Hepatocyte (in vitro differentiated cells): ENCODE measurements around the gene ERC2. TPM values are rescaled to one million over a fixed set of nuclear protein-coding genes. Genes with fewer than 3 reads are reported as not detected.

Experiments used
- DNase-seq: peaks from one replicate; pipeline ENCODE4 v3.0.0-alpha.2; 2016; ENCODE audit warnings: low spot score
- H2AFZ ChIP-seq: fragments of 200-600 bp; sonication (generic); 2 replicates; pipeline ENCODE4 v1.6.0; 2016; ENCODE audit warnings: antibody characterized with exemption, mild to moderate bottlenecking
- H3K27ac ChIP-seq: fragments of 200-600 bp; sonication (generic); 2 replicates; pipeline ENCODE4 v1.5.1; 2016; ENCODE audit warnings: mild to moderate bottlenecking
- H3K27me3 ChIP-seq: fragments of 200-600 bp; sonication (generic); 2 replicates; pipeline ENCODE4 v1.6.1; 2016
- H3K36me3 ChIP-seq: fragments of 200-600 bp; sonication (generic); replicated peaks from 2 replicates; pipeline ENCODE4 v1.5.1; 2016; ENCODE audit warnings: low read depth; ENCODE audit not compliant: insufficient read depth
- H3K4me1 ChIP-seq: fragments of 200-600 bp; sonication (generic); 2 replicates; pipeline ENCODE4 v1.5.1; 2016; ENCODE audit warnings: mild to moderate bottlenecking, moderate library complexity; ENCODE audit not compliant: insufficient read depth
- H3K4me2 ChIP-seq: fragments of 200-600 bp; sonication (generic); 2 replicates; pipeline ENCODE4 v1.6.0; 2016
- H3K4me3 ChIP-seq: fragments of 200-600 bp; sonication (generic); 2 replicates; pipeline ENCODE4 v1.5.1; 2016; ENCODE audit warnings: mild to moderate bottlenecking
- H3K79me2 ChIP-seq: fragments of 200-600 bp; sonication (generic); 2 replicates; pipeline ENCODE4 v1.6.0; 2017; ENCODE audit warnings: mild to moderate bottlenecking
- H3K9me2 ChIP-seq: fragments of 200-600 bp; sonication (generic); replicated peaks from 2 replicates; pipeline ENCODE4 v1.6.0; 2017; ENCODE audit warnings: mild to moderate bottlenecking; ENCODE audit not compliant: insufficient read depth
- H3K9me3 ChIP-seq: fragments of 200-600 bp; sonication (generic); 2 replicates; pipeline ENCODE4 v1.5.1; 2016; ENCODE audit warnings: low read depth, mild to moderate bottlenecking
- H4K20me1 ChIP-seq: fragments of 200-600 bp; sonication (generic); 2 replicates; pipeline ENCODE4 v1.6.0; 2016; ENCODE audit warnings: mild to moderate bottlenecking; ENCODE audit not compliant: insufficient read depth, poor library complexity, severe bottlenecking
- EZH2 ChIP-seq: fragments of 200-600 bp; sonication (generic); IDR thresholded peaks from 2 replicates; pipeline ENCODE4 v1.6.1; 2016; ENCODE audit warnings: antibody characterized with exemption, mild to moderate bottlenecking, borderline replicate concordance
- EZH2phosphoT487 ChIP-seq: fragments of 200-600 bp; sonication (generic); IDR thresholded peaks from one replicate; pipeline ENCODE4 v1.6.1; 2018; ENCODE audit warnings: antibody characterized with exemption, mild to moderate bottlenecking, low read depth, moderate library complexity; ENCODE audit not compliant: unreplicated experiment, severe bottlenecking
- whole genome bisulfite sequencing: methylation state at CpG from one replicate; pipeline ENCODE4 v1.1.6; 2016; ENCODE audit warnings: low lambda C conversion rate; ENCODE audit errors: missing lambda C conversion rate; 5-methylcytosine and 5-hydroxymethylcytosine counted together
- polyA plus RNA-seq: library from polyadenylated mRNA; unstranded; fragments of >200 nt; fragmentation: Nextera tagmentation; extraction: Ambion mirVana; gene quantifications from 2 replicates; pipeline ENCODE4 v1.2.1, GENCODE V29; 2016
- total RNA-seq: library from RNA; depleted of rRNA; stranded (reverse); fragments of >200 nt; gene quantifications from 2 replicates; pipeline ENCODE4 v1.2.3, GENCODE V29; 2014
- TF ChIP-seq, protein P1 (sequence below): fragments of 200-600 bp; sonication (generic); IDR thresholded peaks from 2 replicates; pipeline ENCODE4 v1.5.1; 2016; ENCODE audit warnings: antibody characterized with exemption, mild to moderate bottlenecking; ENCODE audit not compliant: poor library complexity

Gene ERC2
- total and polyA plus RNA-seq, 2 experiments from 2014 or later, result 1.2 to 5.3 TPM

DNA sequence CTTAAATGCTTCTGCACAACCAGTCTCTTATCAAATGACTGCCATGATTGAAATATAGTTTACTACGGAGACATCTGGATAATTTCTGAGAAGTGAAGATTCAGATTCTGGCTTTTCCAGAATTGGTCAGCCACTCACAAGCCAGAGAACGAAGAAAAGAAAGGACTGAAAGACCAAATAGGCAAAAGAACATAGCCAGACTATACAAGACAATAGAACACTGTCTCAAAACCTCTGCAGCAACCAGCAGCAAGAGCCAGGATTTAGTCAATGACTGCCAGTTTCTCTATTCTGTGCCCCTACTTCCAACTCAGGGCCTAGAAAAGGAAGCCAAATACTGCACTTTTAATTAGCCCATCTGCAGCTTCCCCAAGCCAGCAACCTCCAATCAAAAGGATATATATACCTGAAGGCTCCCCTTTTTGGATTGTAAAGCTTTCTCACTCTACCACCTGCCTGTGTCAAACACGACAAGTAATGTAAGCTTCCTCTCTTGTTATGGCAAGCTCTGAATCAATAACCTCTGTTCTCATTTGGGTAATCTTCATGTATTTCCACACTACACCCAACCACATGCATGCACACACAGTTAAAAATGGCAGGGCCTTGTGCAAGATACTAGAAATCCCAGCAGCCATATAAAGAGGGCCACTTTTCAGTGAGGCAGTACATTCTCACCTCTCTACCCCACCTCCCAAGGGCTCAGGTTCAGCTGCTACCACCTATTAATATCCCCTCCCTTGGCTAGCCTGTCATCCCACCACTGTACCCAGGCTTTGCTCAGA lies 97.1 kb downstream of the ERC2 start:
- H3K27ac ChIP-seq, result no peak overlapping the region
- H4K20me1 ChIP-seq, result no peaks in the 10 kb centered on the region
- H3K36me3 ChIP-seq, result no peaks in the 10 kb centered on the region
- TF ChIP-seq EZH2, result no peak
- TF ChIP-seq EZH2phosphoT487, result no peak
- TF ChIP-seq, protein P1, sequence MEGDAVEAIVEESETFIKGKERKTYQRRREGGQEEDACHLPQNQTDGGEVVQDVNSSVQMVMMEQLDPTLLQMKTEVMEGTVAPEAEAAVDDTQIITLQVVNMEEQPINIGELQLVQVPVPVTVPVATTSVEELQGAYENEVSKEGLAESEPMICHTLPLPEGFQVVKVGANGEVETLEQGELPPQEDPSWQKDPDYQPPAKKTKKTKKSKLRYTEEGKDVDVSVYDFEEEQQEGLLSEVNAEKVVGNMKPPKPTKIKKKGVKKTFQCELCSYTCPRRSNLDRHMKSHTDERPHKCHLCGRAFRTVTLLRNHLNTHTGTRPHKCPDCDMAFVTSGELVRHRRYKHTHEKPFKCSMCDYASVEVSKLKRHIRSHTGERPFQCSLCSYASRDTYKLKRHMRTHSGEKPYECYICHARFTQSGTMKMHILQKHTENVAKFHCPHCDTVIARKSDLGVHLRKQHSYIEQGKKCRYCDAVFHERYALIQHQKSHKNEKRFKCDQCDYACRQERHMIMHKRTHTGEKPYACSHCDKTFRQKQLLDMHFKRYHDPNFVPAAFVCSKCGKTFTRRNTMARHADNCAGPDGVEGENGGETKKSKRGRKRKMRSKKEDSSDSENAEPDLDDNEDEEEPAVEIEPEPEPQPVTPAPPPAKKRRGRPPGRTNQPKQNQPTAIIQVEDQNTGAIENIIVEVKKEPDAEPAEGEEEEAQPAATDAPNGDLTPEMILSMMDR, result no peak
- H3K4me3 ChIP-seq, result no peak overlapping the region
- H3K27me3 ChIP-seq, result no peaks in the 10 kb centered on the region
- H3K9me3 ChIP-seq, result no peaks in the 10 kb centered on the region
- H3K4me2 ChIP-seq, result no peak overlapping the region
- H2AFZ ChIP-seq, result no peak overlapping the region
- H3K79me2 ChIP-seq, result no peaks in the 10 kb centered on the region
- H3K4me1 ChIP-seq, result no peaks in the 10 kb centered on the region
- no peaks in the 10 kb centered on the region for H3K9me2 ChIP-seq
- whole genome bisulfite sequencing, result 94% methylated on average over 3 of the region's 3 CpGs
- DNase-seq, result no peak

DNA sequence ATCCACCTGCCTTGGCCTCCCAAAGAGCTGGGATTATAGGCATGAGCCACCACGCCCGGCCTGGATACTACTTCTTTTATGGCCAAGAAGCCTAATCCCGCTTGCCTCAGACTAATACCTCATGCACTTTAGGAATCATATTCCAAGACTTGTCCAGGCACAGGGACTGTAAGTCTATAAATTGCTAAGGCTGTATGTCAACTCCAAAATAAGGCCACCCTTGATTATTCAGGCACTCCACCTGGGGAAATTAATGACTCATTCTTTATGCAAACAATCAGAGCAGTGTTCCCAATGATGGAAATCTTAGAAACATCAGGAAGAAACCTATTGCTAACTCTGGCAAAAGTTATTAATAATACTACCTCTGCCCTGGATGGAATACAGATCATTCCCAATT lies 98.4 kb downstream of the ERC2 start:
- no peak for DNase-seq

DNA sequence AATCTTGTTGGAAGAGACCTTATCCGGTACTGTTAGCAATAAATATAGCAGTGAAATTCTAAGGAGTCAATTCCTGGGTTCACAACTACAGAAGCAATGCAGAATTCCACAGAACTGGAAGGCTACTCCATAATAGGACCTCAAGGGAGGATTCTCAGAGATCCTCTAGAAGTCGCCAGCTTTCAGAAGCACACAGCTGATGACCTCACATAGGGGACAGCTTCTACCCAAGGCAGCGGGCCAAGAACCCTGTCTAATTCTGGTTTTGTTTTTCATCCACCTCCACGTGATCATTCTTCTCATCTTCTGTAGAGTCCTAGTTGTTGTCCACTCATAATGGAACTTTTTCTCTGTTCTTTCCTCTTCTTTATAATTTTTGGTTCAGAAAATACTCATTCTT lies 99.4 kb downstream of the ERC2 start:
- Histone ChIP-seq H3K36me3 (no peaks in the 10 kb centered on the region), H2AFZ (no peak overlapping the region), H3K27me3 (no peaks in the 10 kb centered on the region), H4K20me1 (no peaks in the 10 kb centered on the region), H3K4me1 (no peaks in the 10 kb centered on the region), H3K4me2 (no peak overlapping the region), H3K9me3 (no peaks in the 10 kb centered on the region), H3K9me2 (no peaks in the 10 kb centered on the region), H3K27ac (no peak overlapping the region), H3K4me3 (no peak overlapping the region), H3K79me2 (no peaks in the 10 kb centered on the region)
- WGBS, result 98% methylated on average over 4 of the region's 4 CpGs
- TF ChIP-seq, protein P1, result no peak
- DNase-seq, result no peak

More for the DNA sequence above, 98.4 kb downstream of the ERC2 start:
- Histone ChIP-seq H3K36me3 (no peaks in the 10 kb centered on the region), H3K4me3 (no peak overlapping the region), H3K27ac (no peak overlapping the region), H3K79me2 (no peaks in the 10 kb centered on the region), H4K20me1 (no peaks in the 10 kb centered on the region), H3K9me3 (no peaks in the 10 kb centered on the region), H3K9me2 (no peaks in the 10 kb centered on the region), H3K4me2 (no peak overlapping the region), H2AFZ (no peak overlapping the region), H3K4me1 (no peaks in the 10 kb centered on the region), H3K27me3 (no peaks in the 10 kb centered on the region)
- no peak for TF ChIP-seq EZH2
- TF ChIP-seq, protein P1, result no peak
- no peak for TF ChIP-seq EZH2phosphoT487
- 98% methylated on average over 3 of the region's 3 CpGs for WGBS
